Muscle layer of duodenum (tissue), 2 donors: ENCODE measurements around the gene TIMM10.

ENCODE experiments used
- H3K27ac ChIP-seq: one replicate; pipeline ENCODE4 v1.7.0; 2013; ENCODE audit warnings: mild to moderate bottlenecking, low read length
- H3K27me3 ChIP-seq: one replicate; pipeline ENCODE4 v1.7.0; 2013; ENCODE audit warnings: low read depth, mild to moderate bottlenecking, control low read depth, low read length
- H3K36me3 ChIP-seq, 2 donors: one replicate each; pipeline ENCODE4 v1.7.0; 2013; ENCODE audit warnings: low read length in 2 of 2, control low read depth in 1 of 2, mild to moderate bottlenecking in 1 of 2; ENCODE audit not compliant: insufficient read depth in 2 of 2, control insufficient read depth in 1 of 2
- H3K4me1 ChIP-seq, 2 donors: one replicate each; pipeline ENCODE4 v1.7.0; 2013; ENCODE audit warnings: low read length in 2 of 2, mild to moderate bottlenecking in 2 of 2, control low read depth in 1 of 2, moderate library complexity in 1 of 2; ENCODE audit not compliant: insufficient read depth in 2 of 2, control insufficient read depth in 1 of 2
- H3K4me3 ChIP-seq, 2 donors: one replicate each; pipeline ENCODE4 v1.7.0; 2013; ENCODE audit warnings: low read length in 2 of 2, low read depth in 1 of 2, mild to moderate bottlenecking in 1 of 2
- H3K9me3 ChIP-seq, 2 donors: one replicate each; pipeline ENCODE4 v1.7.0; 2013; ENCODE audit warnings: low read length in 2 of 2, control low read depth in 1 of 2, mild to moderate bottlenecking in 1 of 2; ENCODE audit not compliant: control insufficient read depth in 1 of 2
- donor health status: healthy.

TIMM10 gene

GRCh38 chr11:57530596-57531507, at the start of gene TIMM10:
TSS of gene TIMM10 (minus strand) at chr11:57530754. CDS start at chr11:57530189, 565 bp downstream.
- Histone ChIP-seq H3K4me1 (peaks cover 5 to 22% of the 10 kb centered on the region in 2 donors), H3K4me3 (peak within 1 kb of the TSS; percentile 86 to 95), H3K27me3 (no peaks in the 10 kb centered on the region), H3K36me3 (peaks cover 5 to 12% of the 10 kb centered on the region in 2 donors), H3K9me3 (no peaks in the 10 kb centered on the region), H3K27ac (peak within 1 kb of the TSS; percentile 85)

GRCh38 chr11:57574061-57574460, 43.5 kb upstream of the TIMM10 start:
- Histone ChIP-seq H3K4me1 (no peaks in the 10 kb centered on the region), H3K36me3 (no peaks in the 10 kb centered on the region), H3K4me3 (no peak overlapping the region), H3K9me3 (no peaks in the 10 kb centered on the region), H3K27me3 (no peaks in the 10 kb centered on the region), H3K27ac (no peak overlapping the region)

- H3K27ac ChIP-seq = no peak overlapping the region
- peaks cover 5 to 10% of the 10 kb centered on the region in 2 donors for H3K4me1 ChIP-seq
- no peaks in the 10 kb centered on the region for H3K9me3 ChIP-seq
- no peaks in the 10 kb centered on the region for H3K36me3 ChIP-seq
- no peak overlapping the region for H3K4me3 ChIP-seq
- H3K27me3 ChIP-seq = no peaks in the 10 kb centered on the region
Measured at GRCh38 chr11:57571606-57572005, 41.1 kb upstream of the TIMM10 start.

GRCh38 chr11:57568330-57568766, 37.8 kb upstream of the TIMM10 start:
- Histone ChIP-seq H3K27me3 (no peaks in the 10 kb centered on the region), H3K36me3 (no peaks in the 10 kb centered on the region), H3K4me3 (peak overlapping the region; percentile 81 to 95), H3K4me1 (peaks cover 5 to 16% of the 10 kb centered on the region in 2 donors), H3K9me3 (no peaks in the 10 kb centered on the region), H3K27ac (no peak overlapping the region)

- no peaks in the 10 kb centered on the region for H3K36me3 ChIP-seq
- no peaks in the 10 kb centered on the region for H3K9me3 ChIP-seq
- no peaks in the 10 kb centered on the region for H3K27me3 ChIP-seq
- H3K27ac ChIP-seq = peak within 1 kb of the TSS; percentile 83
- peaks cover 5 to 16% of the 10 kb centered on the region in 2 donors for H3K4me1 ChIP-seq
- peak within 1 kb of the TSS; percentile 95 to 98 for H3K4me3 ChIP-seq
Measured at GRCh38 chr11:57567515-57568329, 37.2 kb upstream of the TIMM10 start, which contains the start of gene UBE2L6. TSS of gene UBE2L6 (minus strand) at chr11:57567672. CDS start at chr11:57567611, 61 bp downstream.

GRCh38 chr11:57566905-57567514, 36.5 kb upstream of the TIMM10 start:
- H3K9me3 ChIP-seq = no peaks in the 10 kb centered on the region
- H3K4me1 ChIP-seq = peaks cover 5 to 16% of the 10 kb centered on the region in 2 donors
- H3K27me3 ChIP-seq = no peaks in the 10 kb centered on the region
- H3K4me3 ChIP-seq = peak overlapping the region; percentile 95 to 98
- H3K36me3 ChIP-seq = no peaks in the 10 kb centered on the region
- peak overlapping the region; percentile 78 for H3K27ac ChIP-seq

GRCh38 chr11:57566005-57566904, 35.7 kb upstream of the TIMM10 start:
- Histone ChIP-seq H3K4me3 (peak overlapping the region; percentile 68 to 95), H3K36me3 (no peaks in the 10 kb centered on the region), H3K4me1 (peaks cover 5 to 16% of the 10 kb centered on the region in 2 donors), H3K27ac (peak overlapping the region; percentile 83), H3K27me3 (no peaks in the 10 kb centered on the region), H3K9me3 (no peaks in the 10 kb centered on the region)

GRCh38 chr11:57562596-57562995, 32.0 kb upstream of the TIMM10 start:
- Histone ChIP-seq H3K27ac (no peak overlapping the region), H3K27me3 (no peaks in the 10 kb centered on the region), H3K36me3 (peaks cover 13 to 22% of the 10 kb centered on the region in 2 donors), H3K4me1 (peaks cover 0 to 7% of the 10 kb centered on the region in 2 donors), H3K9me3 (no peaks in the 10 kb centered on the region), H3K4me3 (no peak overlapping the region)

GRCh38 chr11:57560146-57560545, 29.6 kb upstream of the TIMM10 start:
- Histone ChIP-seq H3K9me3 (no peaks in the 10 kb centered on the region), H3K4me3 (no peak overlapping the region), H3K27ac (no peak overlapping the region), H3K4me1 (no peaks in the 10 kb centered on the region), H3K27me3 (no peaks in the 10 kb centered on the region), H3K36me3 (peaks cover 29 to 30% of the 10 kb centered on the region in 2 donors)

GRCh38 chr11:57556041-57556440, 25.5 kb upstream of the TIMM10 start:
- no peaks in the 10 kb centered on the region for H3K27me3 ChIP-seq
- H3K27ac ChIP-seq = no peak overlapping the region
- H3K4me3 ChIP-seq = no peak overlapping the region
- no peaks in the 10 kb centered on the region for H3K9me3 ChIP-seq
- peaks cover 61 to 65% of the 10 kb centered on the region in 2 donors for H3K36me3 ChIP-seq
- H3K4me1 ChIP-seq = no peaks in the 10 kb centered on the region
